ENCODE results near the gene CEP97.

DNA sequence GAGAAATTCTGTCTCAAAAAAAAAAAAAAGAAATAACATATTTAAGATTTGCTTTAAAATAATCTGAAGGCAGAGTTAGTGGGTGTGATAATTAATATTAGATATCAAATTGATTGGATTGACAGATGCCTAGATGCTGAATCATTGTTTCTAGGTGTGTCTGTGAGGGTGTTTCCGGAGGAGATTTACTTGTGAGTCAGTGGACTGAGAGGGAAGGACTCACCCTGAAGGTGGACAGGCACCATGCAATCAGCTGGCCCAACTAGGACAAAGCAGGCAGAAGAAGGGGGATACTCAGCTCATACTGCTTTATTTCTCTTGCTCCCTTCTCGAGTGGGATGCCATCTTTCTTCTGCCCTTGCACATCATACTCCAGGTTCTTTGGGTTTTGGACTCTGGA lies 21.2 kb upstream of the CEP97 start:
- TF ChIP-seq CTCF (IDR thresholded peaks at IDR 0.05; ENCODE audit: low read depth, low read length, poor library complexity, severe bottlenecking) (no peak), EZH2phosphoT487 (IDR thresholded peaks at IDR 0.05; ENCODE audit: borderline replicate concordance, low read length) (no peak)

All from DOHH2 (cell line).